HG03378 (cell line): ENCODE data around the gene COX7A2.

Experiments used
- ATAC-seq: cut with Tn5 transposase; IDR thresholded peaks from one replicate; pipeline ENCODE4 v1.9.1; 2021; ENCODE audit warnings: mild to moderate bottlenecking, moderate library complexity; ENCODE audit not compliant: unreplicated experiment

COX7A2 gene

GRCh38 chr6:75243333-75244062 is at the start of gene COX7A2:
Gene COX7A2 (minus strand): TSS chr6:75243801. CDS start chr6:75243734, 67 bp downstream.
- peak; percentile 97 for ATAC-seq

GRCh38 chr6:75292555-75292954 is 49.0 kb upstream of the COX7A2 start:
- no peak for ATAC-seq

- no peak for ATAC-seq
Measured at GRCh38 chr6:75291744-75292143, 48.1 kb upstream of the COX7A2 start.

- ATAC-seq, result no peak
Measured at GRCh38 chr6:75291331-75291730, 47.7 kb upstream of the COX7A2 start.

- ATAC-seq, result no peak
Measured at GRCh38 chr6:75290136-75290945, 46.7 kb upstream of the COX7A2 start.

- no peak for ATAC-seq
Measured at GRCh38 chr6:75288023-75288422, 44.4 kb upstream of the COX7A2 start.

- no peak for ATAC-seq
Measured at GRCh38 chr6:75287424-75287823, 43.8 kb upstream of the COX7A2 start.

- no peak for ATAC-seq
Measured at GRCh38 chr6:75286955-75287354, 43.4 kb upstream of the COX7A2 start.

- ATAC-seq, result peak; percentile 16
Measured at GRCh38 chr6:75285283-75285639, 41.7 kb upstream of the COX7A2 start.

- peak; percentile 86 for ATAC-seq
Measured at GRCh38 chr6:75284632-75285282, 41.2 kb upstream of the COX7A2 start, which contains the start of gene TMEM30A. Gene TMEM30A (minus strand): TSS chr6:75284792. CDS start chr6:75284638, 154 bp downstream.

- peak; percentile 19 for ATAC-seq
Measured at GRCh38 chr6:75283907-75284631, 40.5 kb upstream of the COX7A2 start.

GRCh38 chr6:75282706-75283105 is 39.1 kb upstream of the COX7A2 start:
- ATAC-seq, result no peak

- ATAC-seq, result no peak
Measured at GRCh38 chr6:75281653-75282052, 38.1 kb upstream of the COX7A2 start.

- ATAC-seq, result no peak
Measured at GRCh38 chr6:75280131-75280855, 36.7 kb upstream of the COX7A2 start.

GRCh38 chr6:75279418-75279817 is 35.8 kb upstream of the COX7A2 start:
- ATAC-seq, result no peak

- ATAC-seq, result no peak
Measured at GRCh38 chr6:75278474-75279077, 35.0 kb upstream of the COX7A2 start.

GRCh38 chr6:75275067-75275466 is 31.5 kb upstream of the COX7A2 start:
- no peak for ATAC-seq

- no peak for ATAC-seq
Measured at GRCh38 chr6:75273009-75273408, 29.4 kb upstream of the COX7A2 start.

- no peak for ATAC-seq
Measured at GRCh38 chr6:75272145-75272840, 28.7 kb upstream of the COX7A2 start.
